ENCODE results near the gene PPP1R13L.
A peak's percentile ranks its signal among the peaks of the same experiment; 100 is the strongest.

Gene PPP1R13L

DNA sequence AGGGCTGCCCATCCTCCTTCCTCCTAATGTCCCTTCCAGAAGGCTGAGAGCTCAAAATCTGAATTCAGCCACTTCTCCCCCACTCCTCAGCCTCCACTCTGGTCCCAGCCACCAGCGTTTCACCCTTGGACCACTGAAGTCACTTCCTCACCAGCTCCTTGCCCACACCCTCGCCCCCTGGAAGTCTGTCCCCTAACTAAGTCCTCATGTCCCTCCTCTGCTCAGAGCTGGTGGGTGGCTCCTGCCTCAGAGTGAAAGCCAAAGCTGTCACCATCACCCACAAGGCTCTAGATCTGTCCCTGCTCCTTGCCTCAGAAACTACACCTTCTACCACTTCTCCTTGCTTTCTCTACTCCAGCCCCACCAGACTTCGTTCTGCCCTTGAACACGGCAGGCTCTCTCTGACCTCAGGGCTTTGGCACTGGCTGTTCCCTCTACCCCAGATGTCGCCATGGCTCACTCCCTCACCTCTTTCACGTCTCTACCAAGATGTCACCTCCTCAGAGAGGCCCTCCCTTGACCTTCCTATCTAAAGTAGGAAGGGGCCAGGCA, 17.2 kb upstream of the PPP1R13L start:
- Histone ChIP-seq H3K4me1 (ENCODE audit: insufficient read depth, poor library complexity, severe bottlenecking) (peaks cover 17% of the 10 kb centered on the region), H3K9me3 (ENCODE audit: severe bottlenecking) (no peaks in the 10 kb centered on the region), H3K27me3 (ENCODE audit: insufficient read depth, poor library complexity, severe bottlenecking) (no peaks in the 10 kb centered on the region), H3K4me3 (ENCODE audit: severe bottlenecking) (peak overlapping the region; percentile 46), H3K36me3 (ENCODE audit: low read depth) (peaks cover 42% of the 10 kb centered on the region), H3K27ac (ENCODE audit: poor library complexity, severe bottlenecking) (peak overlapping the region; percentile 100)
- no peak for ATAC-seq (ENCODE audit: low read depth)
- DNase-seq (ENCODE audit: low spot score): no peak
- TF ChIP-seq, protein P1, sequence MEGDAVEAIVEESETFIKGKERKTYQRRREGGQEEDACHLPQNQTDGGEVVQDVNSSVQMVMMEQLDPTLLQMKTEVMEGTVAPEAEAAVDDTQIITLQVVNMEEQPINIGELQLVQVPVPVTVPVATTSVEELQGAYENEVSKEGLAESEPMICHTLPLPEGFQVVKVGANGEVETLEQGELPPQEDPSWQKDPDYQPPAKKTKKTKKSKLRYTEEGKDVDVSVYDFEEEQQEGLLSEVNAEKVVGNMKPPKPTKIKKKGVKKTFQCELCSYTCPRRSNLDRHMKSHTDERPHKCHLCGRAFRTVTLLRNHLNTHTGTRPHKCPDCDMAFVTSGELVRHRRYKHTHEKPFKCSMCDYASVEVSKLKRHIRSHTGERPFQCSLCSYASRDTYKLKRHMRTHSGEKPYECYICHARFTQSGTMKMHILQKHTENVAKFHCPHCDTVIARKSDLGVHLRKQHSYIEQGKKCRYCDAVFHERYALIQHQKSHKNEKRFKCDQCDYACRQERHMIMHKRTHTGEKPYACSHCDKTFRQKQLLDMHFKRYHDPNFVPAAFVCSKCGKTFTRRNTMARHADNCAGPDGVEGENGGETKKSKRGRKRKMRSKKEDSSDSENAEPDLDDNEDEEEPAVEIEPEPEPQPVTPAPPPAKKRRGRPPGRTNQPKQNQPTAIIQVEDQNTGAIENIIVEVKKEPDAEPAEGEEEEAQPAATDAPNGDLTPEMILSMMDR (IDR thresholded peaks at IDR 0.05; ENCODE audit: poor library complexity, severe bottlenecking): no peak

DNA sequence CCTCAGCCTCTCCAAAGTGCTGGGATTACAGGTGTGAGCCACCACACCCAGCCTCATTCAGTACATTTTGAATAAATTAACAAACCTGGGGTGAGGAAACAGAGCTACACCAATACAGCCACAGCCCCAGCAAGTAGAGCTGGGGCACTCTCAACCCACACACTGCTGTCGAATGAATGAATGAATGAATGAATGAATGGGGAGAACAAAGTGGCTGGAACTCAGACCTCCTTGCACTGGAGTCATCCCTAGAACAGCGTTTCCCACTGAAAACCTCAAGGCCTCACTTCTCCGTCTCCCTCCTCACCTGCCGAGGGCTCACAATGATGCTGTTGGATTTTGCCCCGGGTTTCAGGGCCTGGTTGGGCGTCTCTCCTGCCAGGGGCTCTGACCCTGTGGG, 16.0 kb upstream of the PPP1R13L start:
- H3K4me1 ChIP-seq (ENCODE audit: insufficient read depth, poor library complexity, severe bottlenecking): peaks cover 15% of the 10 kb centered on the region
- H3K4me3 ChIP-seq (ENCODE audit: severe bottlenecking): no peak overlapping the region
- ATAC-seq (ENCODE audit: low read depth): no peak
- TF ChIP-seq, protein P1 (IDR thresholded peaks at IDR 0.05; ENCODE audit: poor library complexity, severe bottlenecking): no peak
- DNase-seq (ENCODE audit: low spot score): no peak
- no peaks in the 10 kb centered on the region for H3K9me3 ChIP-seq (ENCODE audit: severe bottlenecking)
- no peaks in the 10 kb centered on the region for H3K27me3 ChIP-seq (ENCODE audit: insufficient read depth, poor library complexity, severe bottlenecking)
- H3K36me3 ChIP-seq (ENCODE audit: low read depth): peaks cover 53% of the 10 kb centered on the region
- peak overlapping the region; percentile 100 for H3K27ac ChIP-seq (ENCODE audit: poor library complexity, severe bottlenecking)

GRCh38 chr19:45420356-45420755, 15.5 kb upstream of the PPP1R13L start:
- ATAC-seq (ENCODE audit: low read depth): no peak
- Histone ChIP-seq H3K27me3 (ENCODE audit: insufficient read depth, poor library complexity, severe bottlenecking) (no peaks in the 10 kb centered on the region), H3K4me3 (ENCODE audit: severe bottlenecking) (no peak overlapping the region), H3K36me3 (ENCODE audit: low read depth) (peaks cover 57% of the 10 kb centered on the region), H3K4me1 (ENCODE audit: insufficient read depth, poor library complexity, severe bottlenecking) (peaks cover 10% of the 10 kb centered on the region), H3K9me3 (ENCODE audit: severe bottlenecking) (no peaks in the 10 kb centered on the region), H3K27ac (ENCODE audit: poor library complexity, severe bottlenecking) (peak overlapping the region; percentile 100)
- TF ChIP-seq, protein P1 (IDR thresholded peaks at IDR 0.05; ENCODE audit: poor library complexity, severe bottlenecking): no peak
- DNase-seq (ENCODE audit: low spot score): no peak

- DNase-seq (ENCODE audit: low spot score) (no peak), ATAC-seq (ENCODE audit: low read depth) (no peak)
- Histone ChIP-seq H3K27ac (ENCODE audit: poor library complexity, severe bottlenecking) (peak overlapping the region; percentile 100), H3K36me3 (ENCODE audit: low read depth) (peaks cover 60% of the 10 kb centered on the region), H3K27me3 (ENCODE audit: insufficient read depth, poor library complexity, severe bottlenecking) (no peaks in the 10 kb centered on the region), H3K9me3 (ENCODE audit: severe bottlenecking) (no peaks in the 10 kb centered on the region), H3K4me1 (ENCODE audit: insufficient read depth, poor library complexity, severe bottlenecking) (peaks cover 5% of the 10 kb centered on the region), H3K4me3 (ENCODE audit: severe bottlenecking) (no peak overlapping the region)
- TF ChIP-seq, protein P1 (IDR thresholded peaks at IDR 0.05; ENCODE audit: poor library complexity, severe bottlenecking): no peak
These were observed 15.0 kb upstream of the PPP1R13L start for GRCh38 chr19:45419895-45420294.

- no peaks in the 10 kb centered on the region for H3K27me3 ChIP-seq (ENCODE audit: insufficient read depth, poor library complexity, severe bottlenecking)
- no peak overlapping the region for H3K4me3 ChIP-seq (ENCODE audit: severe bottlenecking)
- TF ChIP-seq, protein P1 (IDR thresholded peaks at IDR 0.05; ENCODE audit: poor library complexity, severe bottlenecking): no peak
- H3K27ac ChIP-seq (ENCODE audit: poor library complexity, severe bottlenecking): peak overlapping the region; percentile 100
- H3K4me1 ChIP-seq (ENCODE audit: insufficient read depth, poor library complexity, severe bottlenecking): peaks cover 5% of the 10 kb centered on the region
- H3K36me3 ChIP-seq (ENCODE audit: low read depth): peaks cover 65% of the 10 kb centered on the region
- no peak for ATAC-seq (ENCODE audit: low read depth)
- no peak for DNase-seq (ENCODE audit: low spot score)
- H3K9me3 ChIP-seq (ENCODE audit: severe bottlenecking): no peaks in the 10 kb centered on the region
These were observed 14.5 kb upstream of the PPP1R13L start for GRCh38 chr19:45419396-45419795.
